IPS-18a (cell line): ENCODE data around the gene CUEDC2.

Source experiments
- H3K27ac ChIP-seq: one replicate; pipeline ENCODE4 v1.5.1; 2013; ENCODE audit warnings: low read length
- H3K27me3 ChIP-seq: one replicate; pipeline ENCODE4 v1.6.1; 2013; ENCODE audit warnings: mild to moderate bottlenecking, low read length; ENCODE audit not compliant: control insufficient read depth, insufficient read depth
- H3K36me3 ChIP-seq: one replicate; pipeline ENCODE4 v1.6.1; 2013; ENCODE audit warnings: low read depth, low read length; ENCODE audit not compliant: control insufficient read depth
- H3K4me1 ChIP-seq: one replicate; pipeline ENCODE4 v1.6.1; 2013; ENCODE audit warnings: low read depth, low read length; ENCODE audit not compliant: control insufficient read depth
- H3K4me3 ChIP-seq: one replicate; pipeline ENCODE4 v1.5.1; 2013; ENCODE audit warnings: low read length
- H3K9ac ChIP-seq: one replicate; pipeline ENCODE4 v1.6.1; 2013; ENCODE audit warnings: mild to moderate bottlenecking, low read length, moderate library complexity
- H3K9me3 ChIP-seq: one replicate; pipeline ENCODE4 v1.6.1; 2013; ENCODE audit warnings: low read depth, low read length; ENCODE audit not compliant: control insufficient read depth

Gene CUEDC2

GRCh38 chr10:102404361-102405107 lies 27.8 kb downstream of the CUEDC2 start:
- Histone ChIP-seq H3K9me3 (no peaks in the 10 kb centered on the region), H3K27me3 (peaks cover 30% of the 10 kb centered on the region), H3K9ac (no peak overlapping the region), H3K4me1 (peaks cover 2% of the 10 kb centered on the region), H3K36me3 (peaks cover 16% of the 10 kb centered on the region), H3K4me3 (no peak overlapping the region), H3K27ac (no peak overlapping the region)

- Histone ChIP-seq H3K9me3 (no peaks in the 10 kb centered on the region), H3K36me3 (peaks cover 21% of the 10 kb centered on the region), H3K27ac (no peak overlapping the region), H3K27me3 (peaks cover 17% of the 10 kb centered on the region), H3K9ac (no peak overlapping the region), H3K4me1 (no peaks in the 10 kb centered on the region), H3K4me3 (no peak overlapping the region)
Observed at GRCh38 chr10:102403115-102403514, 29.3 kb downstream of the CUEDC2 start.

- Histone ChIP-seq H3K27ac (no peak overlapping the region), H3K9me3 (no peaks in the 10 kb centered on the region), H3K4me1 (no peaks in the 10 kb centered on the region), H3K4me3 (no peak overlapping the region), H3K9ac (no peak overlapping the region), H3K27me3 (peaks cover 11% of the 10 kb centered on the region), H3K36me3 (peaks cover 23% of the 10 kb centered on the region)
Observed at GRCh38 chr10:102402512-102402896, 29.9 kb downstream of the CUEDC2 start.

- H3K4me3 ChIP-seq, result no peak overlapping the region
- no peak overlapping the region for H3K27ac ChIP-seq
- H3K9ac ChIP-seq, result no peak overlapping the region
- peaks cover 23% of the 10 kb centered on the region for H3K36me3 ChIP-seq
- H3K27me3 ChIP-seq, result peaks cover 5% of the 10 kb centered on the region
- H3K9me3 ChIP-seq, result no peaks in the 10 kb centered on the region
- no peaks in the 10 kb centered on the region for H3K4me1 ChIP-seq
Observed at GRCh38 chr10:102401735-102402511, 30.5 kb downstream of the CUEDC2 start.

- no peaks in the 10 kb centered on the region for H3K27me3 ChIP-seq
- H3K9me3 ChIP-seq, result no peaks in the 10 kb centered on the region
- no peaks in the 10 kb centered on the region for H3K4me1 ChIP-seq
- H3K36me3 ChIP-seq, result peaks cover 23% of the 10 kb centered on the region
- no peak overlapping the region for H3K27ac ChIP-seq
- no peak overlapping the region for H3K4me3 ChIP-seq
- H3K9ac ChIP-seq, result no peak overlapping the region
Observed at GRCh38 chr10:102401342-102401654, 31.1 kb downstream of the CUEDC2 start.

GRCh38 chr10:102400598-102401341 lies 31.6 kb downstream of the CUEDC2 start:
- Histone ChIP-seq H3K36me3 (peaks cover 23% of the 10 kb centered on the region), H3K27me3 (no peaks in the 10 kb centered on the region), H3K27ac (no peak overlapping the region), H3K4me3 (no peak overlapping the region), H3K4me1 (no peaks in the 10 kb centered on the region), H3K9me3 (no peaks in the 10 kb centered on the region), H3K9ac (no peak overlapping the region)

GRCh38 chr10:102400076-102400475 lies 32.3 kb downstream of the CUEDC2 start:
- peaks cover 3% of the 10 kb centered on the region for H3K27me3 ChIP-seq
- H3K9ac ChIP-seq, result no peak overlapping the region
- H3K36me3 ChIP-seq, result peaks cover 23% of the 10 kb centered on the region
- no peak overlapping the region for H3K27ac ChIP-seq
- no peaks in the 10 kb centered on the region for H3K9me3 ChIP-seq
- peak overlapping the region; percentile 39 for H3K4me3 ChIP-seq
- peaks cover under 1% of the 10 kb centered on the region for H3K4me1 ChIP-seq

- H3K4me3 ChIP-seq, result peak overlapping the region; percentile 48
- H3K27me3 ChIP-seq, result peaks cover 9% of the 10 kb centered on the region
- peaks cover 5% of the 10 kb centered on the region for H3K4me1 ChIP-seq
- peaks cover 23% of the 10 kb centered on the region for H3K36me3 ChIP-seq
- no peaks in the 10 kb centered on the region for H3K9me3 ChIP-seq
- no peak overlapping the region for H3K9ac ChIP-seq
- H3K27ac ChIP-seq, result no peak overlapping the region
Observed at GRCh38 chr10:102399217-102400021, 33.0 kb downstream of the CUEDC2 start.

- H3K4me3 ChIP-seq, result peak overlapping the region; percentile 48
- H3K27me3 ChIP-seq, result peaks cover 14% of the 10 kb centered on the region
- H3K4me1 ChIP-seq, result peaks cover 5% of the 10 kb centered on the region
- H3K9me3 ChIP-seq, result no peaks in the 10 kb centered on the region
- H3K36me3 ChIP-seq, result peaks cover 23% of the 10 kb centered on the region
- no peak overlapping the region for H3K27ac ChIP-seq
- no peak overlapping the region for H3K9ac ChIP-seq
Observed at GRCh38 chr10:102398172-102399020, 34.0 kb downstream of the CUEDC2 start.

- no peak overlapping the region for H3K9ac ChIP-seq
- peaks cover 23% of the 10 kb centered on the region for H3K27me3 ChIP-seq
- H3K4me3 ChIP-seq, result no peak overlapping the region
- H3K36me3 ChIP-seq, result peaks cover 23% of the 10 kb centered on the region
- H3K9me3 ChIP-seq, result no peaks in the 10 kb centered on the region
- no peak overlapping the region for H3K27ac ChIP-seq
- peaks cover 5% of the 10 kb centered on the region for H3K4me1 ChIP-seq
Observed at GRCh38 chr10:102397222-102398171, 34.9 kb downstream of the CUEDC2 start.
